ENCODE results near the gene SMDT1.

The SMDT1 gene

GRCh38 chr22:42079319-42080251, at the start of gene SMDT1:
TSS of gene SMDT1 (plus strand) at chr22:42079700. CDS start at chr22:42079769, 69 bp downstream.
- TF ChIP-seq CTCF (IDR thresholded peaks at IDR 0.05; ENCODE audit: control insufficient read depth, insufficient read depth, low read depth, low read length, missing control alignments), result no peak
- DNase-seq (ENCODE audit: low read depth), result peak; percentile 94
- H3K4me3 ChIP-seq (ENCODE audit: control insufficient read depth, low read depth, low read length), result peak within 1 kb of the TSS; percentile 79

- DNase-seq (ENCODE audit: low read depth), result no peak
- no peak overlapping the region for H3K4me3 ChIP-seq (ENCODE audit: control insufficient read depth, low read depth, low read length)
- no peak for TF ChIP-seq CTCF (IDR thresholded peaks at IDR 0.05; ENCODE audit: control insufficient read depth, insufficient read depth, low read depth, low read length, missing control alignments)
Measured at GRCh38 chr22:42033263-42034181, 46.0 kb upstream of the SMDT1 start.

GRCh38 chr22:42035256-42035655, 44.2 kb upstream of the SMDT1 start:
- no peak for TF ChIP-seq CTCF (IDR thresholded peaks at IDR 0.05; ENCODE audit: control insufficient read depth, insufficient read depth, low read depth, low read length, missing control alignments)
- no peak overlapping the region for H3K4me3 ChIP-seq (ENCODE audit: control insufficient read depth, low read depth, low read length)
- no peak for DNase-seq (ENCODE audit: low read depth)

- no peak overlapping the region for H3K4me3 ChIP-seq (ENCODE audit: control insufficient read depth, low read depth, low read length)
- no peak for TF ChIP-seq CTCF (IDR thresholded peaks at IDR 0.05; ENCODE audit: control insufficient read depth, insufficient read depth, low read depth, low read length, missing control alignments)
- DNase-seq (ENCODE audit: low read depth), result peak; percentile 10
Measured at GRCh38 chr22:42039271-42039670, 40.2 kb upstream of the SMDT1 start.

- no peak for TF ChIP-seq CTCF (IDR thresholded peaks at IDR 0.05; ENCODE audit: control insufficient read depth, insufficient read depth, low read depth, low read length, missing control alignments)
- no peak for DNase-seq (ENCODE audit: low read depth)
- H3K4me3 ChIP-seq (ENCODE audit: control insufficient read depth, low read depth, low read length), result no peak overlapping the region
Measured at GRCh38 chr22:42041784-42042183, 37.7 kb upstream of the SMDT1 start.

- no peak overlapping the region for H3K4me3 ChIP-seq (ENCODE audit: control insufficient read depth, low read depth, low read length)
- DNase-seq (ENCODE audit: low read depth), result no peak
Measured at GRCh38 chr22:42050641-42051180, 28.8 kb upstream of the SMDT1 start.

More at GRCh38 chr22:42050641-42051180, 28.8 kb upstream of the SMDT1 start:
- no peak for TF ChIP-seq CTCF (IDR thresholded peaks at IDR 0.05; ENCODE audit: control insufficient read depth, insufficient read depth, low read depth, low read length, missing control alignments)

Measured in AG09309 (cell line).